ENCODE measurements around the gene ZNRF1.

GRCh38 chr16:75044800-75045361 is 46.1 kb downstream of the ZNRF1 start:
- TF ChIP-seq CTCF (IDR thresholded peaks at IDR 0.05): no peak
- no peak for TF ChIP-seq POLR2AphosphoS5 (IDR thresholded peaks at IDR 0.05)
